PC-3 (cell line): ENCODE data around the gene CORIN.

ENCODE experiments used
- CTCF ChIP-seq: fragments of 300-600 bp; sonication (generic); conservative IDR thresholded peaks from 2 replicates; pipeline ENCODE4 v1.5.1; 2017; ENCODE audit warnings: antibody characterized with exemption, low read depth, mild to moderate bottlenecking, low read length
- EZH2phosphoT487 ChIP-seq: fragments of 300-600 bp; sonication (generic); IDR thresholded peaks from 2 replicates; pipeline ENCODE4 v1.6.1; 2018; ENCODE audit warnings: mild to moderate bottlenecking, antibody characterized with exemption, low read length, borderline replicate concordance

- TF ChIP-seq CTCF (no peak), EZH2phosphoT487 (no peak)
Measured at GRCh38 chr4:47579235-47579634, 258.6 kb downstream of the CORIN start.
